HEK293T (cell line): ENCODE results near the gene KRT33A.

ENCODE experiments used
- CTCF ChIA-PET: fragments of 350-600 bp; formaldehyde crosslinking; extraction: SDS; loops from one replicate; lab custom pipeline; 2021; ENCODE audit warnings: antibody characterized with exemption, inconsistent platforms; lab: Yijun Ruan, JAX
- POLR2A ChIA-PET: fragments of 350-600 bp; formaldehyde crosslinking; extraction: SDS; loops from one replicate; lab custom pipeline; 2020; ENCODE audit warnings: antibody characterized with exemption, inconsistent platforms; lab: Yijun Ruan, JAX
- DNase-seq: peaks from one replicate; pipeline ENCODE4 v3.0.0; 2012; ENCODE audit warnings: mixed read lengths; ENCODE audit errors: extremely low spot score
- ARNT ChIP-seq: fragments of 450-650 bp; IDR thresholded peaks from 2 replicates; pipeline ENCODE4 v1.6.1; 2017; ENCODE audit warnings: mild to moderate bottlenecking
- BHLHE40 ChIP-seq: fragments of 450-650 bp; IDR thresholded peaks from 2 replicates; pipeline ENCODE4 v1.6.1; 2016; ENCODE audit warnings: mild to moderate bottlenecking, moderate library complexity, borderline replicate concordance
- CTBP1 ChIP-seq: fragments of 450-650 bp; IDR thresholded peaks from 2 replicates; pipeline ENCODE4 v1.6.1; 2016; ENCODE audit warnings: borderline replicate concordance
- ELF4 ChIP-seq: fragments of 450-650 bp; IDR thresholded peaks from 2 replicates; pipeline ENCODE4 v1.6.1; 2017; ENCODE audit warnings: antibody characterized with exemption
- FOXA1 ChIP-seq: fragments of 450-650 bp; IDR thresholded peaks from 2 replicates; pipeline ENCODE4 v1.6.1; 2016; ENCODE audit warnings: mild to moderate bottlenecking
- FOXK2 ChIP-seq: fragments of 450-650 bp; IDR thresholded peaks from 2 replicates; pipeline ENCODE4 v1.6.1; 2016; ENCODE audit warnings: mild to moderate bottlenecking
- FOXM1 ChIP-seq: fragments of 450-650 bp; IDR thresholded peaks from 2 replicates; pipeline ENCODE4 v1.6.1; 2017; ENCODE audit warnings: mild to moderate bottlenecking, borderline replicate concordance
- HDGF ChIP-seq: fragments of 450-650 bp; IDR thresholded peaks from 2 replicates; pipeline ENCODE4 v1.6.1; 2017; ENCODE audit warnings: antibody characterized with exemption, borderline replicate concordance
- L3MBTL2 ChIP-seq: fragments of 450-650 bp; conservative IDR thresholded peaks from 2 replicates; pipeline ENCODE4 v1.6.1; 2016; ENCODE audit warnings: mild to moderate bottlenecking
- LEF1 ChIP-seq: fragments of 450-650 bp; IDR thresholded peaks from 2 replicates; pipeline ENCODE4 v1.6.1; 2017; ENCODE audit warnings: mild to moderate bottlenecking, borderline replicate concordance
- NFRKB ChIP-seq: fragments of 450-650 bp; IDR thresholded peaks from 2 replicates; pipeline ENCODE4 v1.6.1; 2016; ENCODE audit warnings: mild to moderate bottlenecking, moderate library complexity
- PKNOX1 ChIP-seq: fragments of 450-650 bp; IDR thresholded peaks from 2 replicates; pipeline ENCODE4 v1.6.1; 2016
- SP1 ChIP-seq: fragments of 450-650 bp; IDR thresholded peaks from 2 replicates; pipeline ENCODE4 v1.6.1; 2017
- SUZ12 ChIP-seq: fragments of 450-650 bp; IDR thresholded peaks from 2 replicates; pipeline ENCODE4 v1.6.1; 2016; ENCODE audit warnings: mild to moderate bottlenecking
- TARDBP ChIP-seq: fragments of 450-650 bp; IDR thresholded peaks from 2 replicates; pipeline ENCODE4 v1.6.1; 2016
- ZNF384 ChIP-seq: fragments of 450-650 bp; IDR thresholded peaks from 2 replicates; pipeline ENCODE4 v1.6.1; 2016

Gene KRT33A

DNA sequence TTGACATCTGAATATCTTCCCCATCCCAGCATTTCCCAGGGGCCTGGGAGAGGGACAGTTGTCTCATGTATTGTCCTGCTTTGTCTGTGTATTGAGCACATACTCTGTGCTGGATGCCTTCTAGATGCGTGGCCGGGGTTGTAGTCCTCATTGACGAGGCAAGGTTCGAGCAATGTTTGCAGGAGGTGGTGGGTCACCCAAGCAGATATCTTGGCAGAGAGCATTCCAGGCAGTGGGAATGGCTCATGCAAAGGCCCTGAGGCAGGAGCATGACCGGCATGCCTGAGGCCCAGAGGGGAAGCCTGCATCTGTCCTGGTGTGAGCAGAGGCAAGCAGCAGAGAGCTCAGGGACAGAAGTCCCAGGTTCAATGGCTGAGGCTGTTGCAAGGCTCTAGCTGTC lies 17.5 kb downstream of the KRT33A start:
- POLR2A ChIA-PET: no interaction called here
- no peak for DNase-seq
- TF ChIP-seq FOXM1 (no peak), BHLHE40 (no peak)
- CTCF ChIA-PET: interaction anchor here (1.3 kb wide), 1 partner anchor 11 kb away, joined by 5 read pairs; no protein-coding TSS in a partner anchor

DNA sequence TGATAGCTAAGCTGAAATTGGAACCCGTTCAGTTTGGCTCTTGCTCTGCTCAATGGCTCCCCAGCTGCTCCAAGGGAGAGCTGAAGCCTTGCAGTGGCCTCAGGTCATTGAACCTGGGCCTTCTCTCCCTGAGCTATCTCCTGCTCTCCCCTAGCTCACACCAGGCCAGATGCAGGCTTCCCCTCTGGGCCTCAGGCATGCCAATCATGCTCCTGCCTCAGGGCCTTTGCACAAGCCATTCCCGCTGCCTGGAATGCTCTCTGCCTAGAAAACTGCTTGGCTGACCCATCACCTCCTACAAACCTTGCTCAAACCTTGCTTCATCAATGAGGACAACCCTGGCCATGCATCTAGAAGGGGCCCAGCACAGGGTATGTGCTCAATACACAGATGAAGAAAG lies 18.4 kb downstream of the KRT33A start:
- ChIA-PET POLR2A (no interaction called here), CTCF (interaction anchor here (1.0 to 1.3 kb wide), 2 partner anchors 10 to 85 kb away, joined by 3 to 5 read pairs; no protein-coding TSS in a partner anchor)
- DNase-seq: no peak

DNA sequence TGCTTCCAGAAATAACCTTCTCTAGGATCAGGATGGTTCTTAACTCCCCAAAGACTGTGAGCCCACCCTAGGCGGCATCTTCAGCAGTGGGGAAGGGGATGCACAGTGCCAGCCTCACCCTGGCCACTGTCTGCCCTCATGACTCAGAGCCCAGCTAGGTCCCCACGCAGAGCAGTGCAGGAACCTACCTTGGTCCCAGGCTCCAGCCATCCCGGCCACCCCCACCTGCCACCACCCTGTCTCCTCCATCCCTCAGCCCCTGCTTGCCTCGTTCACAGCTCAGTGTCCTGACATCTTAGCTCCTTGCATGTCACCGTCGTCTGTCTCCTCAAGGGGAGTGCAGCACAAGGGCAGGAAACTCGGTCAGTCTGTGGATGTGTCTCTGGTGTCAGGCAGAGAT lies 19.0 kb downstream of the KRT33A start:
- no peak for DNase-seq
- POLR2A ChIA-PET: no interaction called here
- TF ChIP-seq FOXA1 (no peak), ARNT (no peak), FOXM1 (no peak), PKNOX1 (no peak), TARDBP (no peak), L3MBTL2 (no peak), FOXK2 (no peak)
- CTCF ChIA-PET: interaction anchor here (1.0 to 1.8 kb wide), 3 partner anchors 9 to 86 kb away, joined by 3 to 7 read pairs (median 5); no protein-coding TSS in a partner anchor

More for the DNA sequence above, 18.4 kb downstream of the KRT33A start:
- no peak for TF ChIP-seq LEF1
- no peak for TF ChIP-seq BHLHE40
- TF ChIP-seq NFRKB: no peak
- no peak for TF ChIP-seq ZNF384
- TF ChIP-seq CTBP1: no peak
- no peak for TF ChIP-seq PKNOX1
- no peak for TF ChIP-seq HDGF
- no peak for TF ChIP-seq ELF4
- no peak for TF ChIP-seq FOXK2
- TF ChIP-seq SP1: no peak

DNA sequence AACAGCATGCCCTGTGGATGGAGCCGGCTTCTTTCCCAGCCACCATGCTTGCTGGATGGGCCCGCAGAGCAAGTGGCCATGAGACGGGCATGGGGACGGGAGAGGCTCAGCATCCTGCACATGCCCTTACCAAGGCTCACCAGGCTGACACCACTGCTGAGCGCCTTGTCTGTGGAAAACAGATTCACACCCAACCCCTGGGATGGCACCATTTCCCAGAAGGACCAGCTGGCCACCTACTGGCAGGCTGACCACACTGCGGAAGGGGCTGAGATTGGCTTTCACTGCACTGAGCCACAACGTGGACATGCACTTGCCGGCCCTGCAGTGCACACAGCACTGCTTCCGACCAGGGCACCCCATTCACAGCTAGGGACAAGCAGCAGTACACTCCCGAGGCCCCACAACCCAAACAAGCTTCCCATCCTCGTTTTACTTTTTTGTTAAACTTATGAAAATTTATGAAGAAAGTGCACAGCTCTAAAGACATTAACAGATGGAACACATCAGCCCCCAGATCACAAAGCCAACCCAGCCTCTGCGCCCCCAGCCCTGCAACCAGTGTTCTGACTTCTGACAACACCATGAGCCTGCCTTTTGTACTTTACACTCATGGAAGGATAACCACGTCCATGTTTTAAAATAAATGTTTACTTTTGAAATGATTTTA lies 21.2 kb downstream of the KRT33A start:
- POLR2A ChIA-PET: interaction anchor here (1.4 kb wide), 1 partner anchor 511 kb away, joined by 3 read pairs; no protein-coding TSS in a partner anchor
- TF ChIP-seq SUZ12 (no peak), LEF1 (no peak), TARDBP (no peak), L3MBTL2 (no peak), FOXM1 (no peak), FOXK2 (no peak), ARNT (no peak), NFRKB (no peak), ZNF384 (no peak), HDGF (no peak), PKNOX1 (no peak), ELF4 (no peak)

DNA sequence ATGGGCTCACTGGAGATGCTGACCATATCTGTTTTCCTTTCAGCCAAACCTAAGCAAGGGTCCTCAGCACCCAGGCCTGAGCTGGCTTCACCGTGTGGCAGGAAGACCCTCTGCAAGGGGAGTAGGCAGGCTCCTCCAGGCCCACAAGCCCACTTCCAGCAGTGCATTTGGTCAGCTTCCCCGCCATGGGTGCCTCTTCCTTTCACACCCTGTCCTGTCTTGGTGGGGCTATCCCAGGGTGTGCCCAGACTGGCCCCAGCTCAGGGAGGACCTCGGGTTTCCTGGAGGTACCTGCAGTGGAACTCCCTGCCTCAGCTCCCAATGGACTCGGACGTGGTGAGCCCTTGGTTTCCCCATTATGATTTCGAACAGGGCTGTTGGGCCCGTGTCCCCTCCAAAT lies 22.4 kb downstream of the KRT33A start:
- DNase-seq: no peak
- CTCF ChIA-PET: interaction anchor here (0.7 kb wide), 1 partner anchor 236 kb away, joined by 4 read pairs; no protein-coding TSS in a partner anchor
- POLR2A ChIA-PET: no interaction called here
- no peak for TF ChIP-seq SUZ12
- TF ChIP-seq NFRKB: no peak
- no peak for TF ChIP-seq LEF1
- TF ChIP-seq SP1: no peak
- no peak for TF ChIP-seq L3MBTL2
- TF ChIP-seq TARDBP: no peak
- TF ChIP-seq FOXA1: no peak
- TF ChIP-seq FOXM1: no peak
- no peak for TF ChIP-seq ELF4
- TF ChIP-seq FOXK2: no peak
- TF ChIP-seq BHLHE40: no peak
- TF ChIP-seq CTBP1: no peak
- no peak for TF ChIP-seq PKNOX1
- TF ChIP-seq ZNF384: no peak
- no peak for TF ChIP-seq HDGF
- no peak for TF ChIP-seq ARNT

More for the DNA sequence above, 21.2 kb downstream of the KRT33A start:
- peak; percentile 31 for DNase-seq
- CTCF ChIA-PET: interaction anchor here (0.6 kb wide), 1 partner anchor 8 kb away, joined by 5 read pairs; no protein-coding TSS in a partner anchor
